A549 (cell line): ENCODE data around the gene ZNF319.

ENCODE experiments used
- EP300 ChIP-seq, 2 experiments: fragments of >200 bp; sonication (Bioruptor Twin); formaldehyde crosslinking; IDR thresholded peaks; 2 replicates in 1 of 2; 3 replicates in 1 of 2; pipeline ENCODE4 v1.6.1; 2016 to 2017
- HDAC2 ChIP-seq: fragments of 200-600 bp; sonication (generic); IDR thresholded peaks from 2 replicates; pipeline ENCODE4 v1.6.1; 2016
- POLR2A ChIP-seq: IDR thresholded peaks from 2 replicates; pipeline ENCODE4 v1.6.1; 2012; ENCODE audit warnings: mild to moderate bottlenecking, low read length
- POLR2AphosphoS2 ChIP-seq: conservative IDR thresholded peaks from 2 replicates; pipeline ENCODE4 v1.6.1; 2012; ENCODE audit warnings: low read length, improper control_type of control experiment, inconsistent platforms
- TF ChIP-seq, protein P1 (sequence below): fragments of >200 bp; sonication (Bioruptor Twin); formaldehyde crosslinking; IDR thresholded peaks from 3 replicates; pipeline ENCODE4 v1.5.1; 2016
- TF ChIP-seq, protein P2 (sequence below): IDR thresholded peaks from 2 replicates; pipeline ENCODE4 v1.6.1; 2012

DNA sequence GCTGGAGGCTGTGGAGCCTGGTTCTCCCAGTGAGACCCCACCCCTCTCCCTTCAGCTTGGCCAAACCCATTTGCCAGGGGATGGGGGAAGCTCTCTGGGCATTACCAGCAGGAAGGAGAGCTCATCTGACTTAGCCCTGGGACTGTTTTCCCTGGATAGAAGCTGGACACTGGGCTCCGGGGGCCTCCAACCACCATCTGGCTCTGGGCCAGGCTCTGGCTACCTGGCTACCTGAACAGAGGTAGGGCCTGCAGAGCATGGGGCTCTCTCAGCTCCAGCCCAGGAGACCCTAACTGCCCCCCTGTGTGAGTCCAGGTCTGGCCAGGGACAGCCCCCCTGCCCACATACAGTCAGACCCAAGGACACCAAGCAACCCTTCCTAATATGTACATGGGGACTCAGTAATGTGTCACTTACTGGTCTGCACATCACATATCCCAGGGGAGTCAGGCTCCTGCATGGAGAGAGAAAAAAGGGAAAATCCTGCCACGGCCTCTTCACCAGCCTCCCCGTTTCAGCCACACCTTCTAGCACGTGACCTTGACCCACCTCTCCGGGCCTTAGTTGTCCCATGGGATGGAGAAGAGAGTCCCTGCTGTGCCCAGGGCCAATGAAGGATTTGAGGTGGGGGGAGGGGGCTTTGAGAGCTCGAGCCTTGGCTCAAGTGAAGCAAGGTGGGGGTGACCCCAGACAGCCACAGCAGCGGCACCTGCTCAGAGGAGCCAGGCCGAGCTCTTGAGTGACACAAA lies 43.4 kb downstream of the ZNF319 start:
- TF ChIP-seq, protein P1, sequence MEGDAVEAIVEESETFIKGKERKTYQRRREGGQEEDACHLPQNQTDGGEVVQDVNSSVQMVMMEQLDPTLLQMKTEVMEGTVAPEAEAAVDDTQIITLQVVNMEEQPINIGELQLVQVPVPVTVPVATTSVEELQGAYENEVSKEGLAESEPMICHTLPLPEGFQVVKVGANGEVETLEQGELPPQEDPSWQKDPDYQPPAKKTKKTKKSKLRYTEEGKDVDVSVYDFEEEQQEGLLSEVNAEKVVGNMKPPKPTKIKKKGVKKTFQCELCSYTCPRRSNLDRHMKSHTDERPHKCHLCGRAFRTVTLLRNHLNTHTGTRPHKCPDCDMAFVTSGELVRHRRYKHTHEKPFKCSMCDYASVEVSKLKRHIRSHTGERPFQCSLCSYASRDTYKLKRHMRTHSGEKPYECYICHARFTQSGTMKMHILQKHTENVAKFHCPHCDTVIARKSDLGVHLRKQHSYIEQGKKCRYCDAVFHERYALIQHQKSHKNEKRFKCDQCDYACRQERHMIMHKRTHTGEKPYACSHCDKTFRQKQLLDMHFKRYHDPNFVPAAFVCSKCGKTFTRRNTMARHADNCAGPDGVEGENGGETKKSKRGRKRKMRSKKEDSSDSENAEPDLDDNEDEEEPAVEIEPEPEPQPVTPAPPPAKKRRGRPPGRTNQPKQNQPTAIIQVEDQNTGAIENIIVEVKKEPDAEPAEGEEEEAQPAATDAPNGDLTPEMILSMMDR, result no peak
- TF ChIP-seq POLR2AphosphoS2, result no peak
- TF ChIP-seq HDAC2, result no peak
- no peak for TF ChIP-seq EP300 (IDR thresholded peaks at IDR 0.05)
- TF ChIP-seq, protein P2, sequence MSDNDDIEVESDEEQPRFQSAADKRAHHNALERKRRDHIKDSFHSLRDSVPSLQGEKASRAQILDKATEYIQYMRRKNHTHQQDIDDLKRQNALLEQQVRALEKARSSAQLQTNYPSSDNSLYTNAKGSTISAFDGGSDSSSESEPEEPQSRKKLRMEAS, result no peak
- TF ChIP-seq POLR2A, result no peak
